GM10266 (cell line): Measurements from ENCODE around the gene SEC11C.
"Not testable (repeated sequence)": the region's sequence is repeated elsewhere in the genome, so short reads cannot be mapped to it uniquely, and the experiment has no call there.

Experiments used
- DNase-seq: peaks from one replicate; pipeline ENCODE4 v3.0.0; 2012; ENCODE audit errors: extremely low spot score
- TF ChIP-seq, protein P1 (sequence below): IDR thresholded peaks from 2 replicates; pipeline ENCODE4 v1.5.1; 2012; ENCODE audit warnings: mild to moderate bottlenecking, low read depth; ENCODE audit not compliant: control insufficient read depth, insufficient read depth; ENCODE audit errors: missing control alignments

SEC11C gene

DNA sequence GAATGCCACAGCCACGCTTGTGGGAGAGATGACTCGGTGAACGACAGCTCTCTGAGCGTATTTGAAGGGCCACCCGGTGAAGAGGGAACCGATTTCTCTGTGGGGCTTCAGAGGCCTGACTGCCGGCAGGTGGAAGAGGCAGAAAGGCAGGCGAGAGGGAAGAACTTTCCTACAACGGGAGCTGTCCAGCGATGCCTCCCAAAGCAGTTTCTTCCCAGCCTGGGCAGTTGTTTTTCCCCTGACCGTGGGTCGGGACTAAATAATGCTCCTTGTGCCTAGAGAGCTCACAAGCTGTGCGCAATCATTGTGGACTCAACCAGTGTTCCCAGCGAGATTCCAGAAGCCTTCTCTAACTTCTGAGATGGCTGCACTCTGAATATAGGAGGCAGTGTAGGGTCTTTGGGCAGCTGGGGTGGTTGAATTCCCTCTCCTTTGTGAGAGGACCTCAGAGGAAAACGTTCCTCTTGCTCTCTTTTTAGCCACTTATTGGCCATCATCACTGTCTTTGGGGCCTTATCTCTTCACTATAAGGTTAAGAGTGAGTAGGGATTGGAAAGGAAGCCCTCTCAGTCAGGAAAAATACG is 710 bp downstream of the SEC11C start:
- peak; percentile 23 for DNase-seq
- TF ChIP-seq, protein P1, sequence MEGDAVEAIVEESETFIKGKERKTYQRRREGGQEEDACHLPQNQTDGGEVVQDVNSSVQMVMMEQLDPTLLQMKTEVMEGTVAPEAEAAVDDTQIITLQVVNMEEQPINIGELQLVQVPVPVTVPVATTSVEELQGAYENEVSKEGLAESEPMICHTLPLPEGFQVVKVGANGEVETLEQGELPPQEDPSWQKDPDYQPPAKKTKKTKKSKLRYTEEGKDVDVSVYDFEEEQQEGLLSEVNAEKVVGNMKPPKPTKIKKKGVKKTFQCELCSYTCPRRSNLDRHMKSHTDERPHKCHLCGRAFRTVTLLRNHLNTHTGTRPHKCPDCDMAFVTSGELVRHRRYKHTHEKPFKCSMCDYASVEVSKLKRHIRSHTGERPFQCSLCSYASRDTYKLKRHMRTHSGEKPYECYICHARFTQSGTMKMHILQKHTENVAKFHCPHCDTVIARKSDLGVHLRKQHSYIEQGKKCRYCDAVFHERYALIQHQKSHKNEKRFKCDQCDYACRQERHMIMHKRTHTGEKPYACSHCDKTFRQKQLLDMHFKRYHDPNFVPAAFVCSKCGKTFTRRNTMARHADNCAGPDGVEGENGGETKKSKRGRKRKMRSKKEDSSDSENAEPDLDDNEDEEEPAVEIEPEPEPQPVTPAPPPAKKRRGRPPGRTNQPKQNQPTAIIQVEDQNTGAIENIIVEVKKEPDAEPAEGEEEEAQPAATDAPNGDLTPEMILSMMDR: no peak

DNA sequence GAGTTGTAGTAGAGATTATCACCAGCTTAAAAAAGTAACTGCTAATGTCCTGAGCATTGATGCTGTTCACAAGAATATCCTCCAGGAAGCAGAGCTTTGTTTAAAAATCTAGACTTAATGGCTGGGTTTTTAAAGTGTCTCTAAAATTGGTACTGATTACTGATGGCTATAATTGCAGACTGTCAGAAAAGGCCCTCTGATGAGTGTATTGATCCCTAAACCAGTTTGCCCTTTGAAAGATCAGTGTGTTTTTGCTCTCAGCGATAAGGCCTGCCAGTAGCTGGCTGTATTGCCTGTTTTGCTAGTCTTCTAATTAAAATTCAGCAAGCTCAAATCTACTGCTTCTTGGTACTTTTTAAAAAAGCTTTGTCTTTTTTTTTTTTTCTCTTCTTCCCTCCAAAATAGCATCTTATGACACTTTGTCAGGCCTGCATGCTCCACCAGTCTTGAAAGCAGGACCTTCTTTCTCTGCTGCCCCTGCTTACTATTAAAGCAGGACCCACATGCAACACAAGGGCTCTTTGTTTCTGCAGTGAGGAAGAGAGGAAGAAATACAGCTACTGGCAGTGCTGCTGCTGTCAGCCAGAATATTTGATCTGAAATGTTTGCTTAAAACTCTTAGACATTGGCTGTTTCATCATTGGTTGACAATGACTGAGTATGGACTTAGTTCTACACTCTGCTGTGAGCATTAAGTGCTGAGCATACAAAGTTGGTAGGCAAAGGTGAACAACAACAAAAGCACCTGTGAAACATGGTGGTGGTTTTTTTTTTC is 1.8 kb downstream of the SEC11C start:
- peak; percentile 15 for DNase-seq
- TF ChIP-seq, protein P1: no peak

DNA sequence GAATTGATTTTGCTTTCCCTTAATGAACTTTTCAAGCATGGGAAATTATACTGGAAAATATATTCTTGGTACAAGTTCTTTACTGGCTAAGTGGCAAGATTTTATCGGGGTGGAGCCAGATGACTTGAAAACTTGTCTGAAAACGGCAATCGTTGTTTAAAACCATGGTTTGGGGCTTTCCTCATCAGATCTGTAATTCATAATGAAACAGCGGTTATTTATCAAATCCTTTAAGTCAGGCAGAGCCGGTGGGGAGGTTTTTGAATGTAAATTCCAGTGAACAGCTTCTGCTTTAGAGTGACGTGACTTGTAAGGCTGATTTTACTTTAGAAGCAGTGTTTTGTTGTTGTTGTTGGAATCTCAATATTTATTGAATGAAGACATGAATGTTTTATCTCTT is 2.6 kb downstream of the SEC11C start:
- TF ChIP-seq, protein P1: no peak
- DNase-seq: peak; percentile 56

DNA sequence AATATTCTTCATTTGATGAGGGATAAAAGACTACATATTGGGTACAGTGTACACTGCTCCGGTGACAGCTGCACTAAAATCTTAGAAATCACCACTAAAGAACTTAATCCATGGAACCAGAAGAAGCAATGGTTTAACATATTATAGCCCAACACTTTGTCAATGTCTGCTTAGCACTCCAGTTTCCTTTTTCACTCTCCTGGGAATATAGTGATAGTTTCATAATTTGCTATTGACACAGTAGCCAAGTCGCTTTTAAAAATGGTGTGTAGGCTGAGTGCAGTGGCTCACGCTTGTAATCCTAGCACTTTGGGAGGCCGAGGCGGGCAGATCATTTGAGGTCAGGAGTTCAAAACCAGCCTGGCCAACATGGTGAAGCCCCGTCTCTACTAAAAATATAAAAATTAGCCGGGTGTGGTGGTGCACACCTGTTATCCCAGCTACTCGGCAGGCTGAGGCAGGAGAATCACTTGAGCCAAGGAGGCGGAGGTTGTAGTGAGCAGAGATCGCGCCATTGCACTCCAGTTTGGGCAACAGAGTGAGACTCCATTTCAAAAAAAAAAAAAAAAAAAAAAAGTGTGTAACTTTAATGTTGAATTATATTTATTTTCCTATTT is 3.2 kb downstream of the SEC11C start:
- DNase-seq: not testable (repeated sequence)

DNA sequence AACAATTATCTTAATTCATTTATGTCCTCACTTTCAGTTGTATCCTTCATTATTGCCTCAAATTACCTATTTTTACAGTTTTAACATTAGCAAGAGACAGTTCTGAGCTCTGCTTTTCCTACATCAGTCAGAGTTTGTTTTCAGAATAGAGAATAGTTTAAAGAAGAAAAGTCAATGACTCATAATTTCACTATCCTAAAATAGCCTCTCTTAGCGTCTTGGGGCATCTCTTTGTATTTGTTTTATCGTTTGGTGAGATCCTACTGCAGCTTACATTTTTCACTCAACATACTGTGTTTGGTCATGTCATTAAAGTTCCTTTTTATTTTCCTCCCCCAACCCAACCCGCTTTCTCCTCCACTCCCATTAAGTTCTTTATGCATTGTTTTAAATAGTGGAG is 3.8 kb downstream of the SEC11C start:
- DNase-seq: peak; percentile 54
- TF ChIP-seq, protein P1: no peak

DNA sequence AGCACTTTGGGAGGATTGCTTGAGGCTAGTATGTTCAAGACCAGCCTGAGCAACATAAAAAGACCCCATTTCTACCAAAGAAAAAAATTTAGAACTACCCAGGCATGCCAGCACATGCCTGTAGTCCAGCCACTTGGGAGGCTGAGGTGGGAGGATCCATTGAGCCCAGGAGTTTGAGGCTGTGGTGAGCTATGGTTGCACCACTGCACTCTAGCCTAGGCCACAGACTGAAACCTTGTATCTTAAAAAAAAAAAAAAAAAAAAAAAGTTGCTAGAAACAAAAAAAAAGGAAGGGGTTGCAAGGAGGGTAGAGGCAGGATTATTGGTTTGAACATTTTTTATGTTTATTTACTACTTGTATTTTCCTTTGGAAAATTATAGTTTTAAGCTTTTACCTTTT is 4.8 kb downstream of the SEC11C start:
- TF ChIP-seq, protein P1: no peak
- DNase-seq: no peak

DNA sequence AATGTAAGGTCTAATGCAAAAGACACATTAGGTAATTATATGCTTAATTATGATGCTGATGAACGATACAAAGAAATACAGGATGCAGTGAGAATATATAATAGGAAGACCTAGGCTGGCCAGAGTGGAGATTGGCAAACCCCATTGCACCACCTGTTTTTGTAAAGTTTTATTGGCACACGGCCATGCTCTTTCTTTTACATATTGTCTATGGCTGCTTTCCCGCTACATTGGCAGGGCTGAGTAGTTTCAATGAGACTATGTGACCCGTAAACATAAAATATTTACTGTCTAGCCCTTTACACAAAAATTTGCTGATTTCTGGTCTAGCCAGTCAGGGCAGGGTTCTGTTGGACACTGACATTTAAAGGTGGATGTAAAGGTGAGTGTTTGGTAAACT is 5.4 kb downstream of the SEC11C start:
- DNase-seq: no peak
- TF ChIP-seq, protein P1: no peak
